ENCODE data around the gene TMEM259. TPM values are rescaled to one million over a fixed set of nuclear protein-coding genes. Genes with fewer than 3 reads are reported as not detected.

The TMEM259 gene
- total and polyA plus RNA-seq, 2 donors (not counting 3 experiments of a cell fraction or from before 2014, with no cell fraction given), result 142 to 297 TPM

DNA sequence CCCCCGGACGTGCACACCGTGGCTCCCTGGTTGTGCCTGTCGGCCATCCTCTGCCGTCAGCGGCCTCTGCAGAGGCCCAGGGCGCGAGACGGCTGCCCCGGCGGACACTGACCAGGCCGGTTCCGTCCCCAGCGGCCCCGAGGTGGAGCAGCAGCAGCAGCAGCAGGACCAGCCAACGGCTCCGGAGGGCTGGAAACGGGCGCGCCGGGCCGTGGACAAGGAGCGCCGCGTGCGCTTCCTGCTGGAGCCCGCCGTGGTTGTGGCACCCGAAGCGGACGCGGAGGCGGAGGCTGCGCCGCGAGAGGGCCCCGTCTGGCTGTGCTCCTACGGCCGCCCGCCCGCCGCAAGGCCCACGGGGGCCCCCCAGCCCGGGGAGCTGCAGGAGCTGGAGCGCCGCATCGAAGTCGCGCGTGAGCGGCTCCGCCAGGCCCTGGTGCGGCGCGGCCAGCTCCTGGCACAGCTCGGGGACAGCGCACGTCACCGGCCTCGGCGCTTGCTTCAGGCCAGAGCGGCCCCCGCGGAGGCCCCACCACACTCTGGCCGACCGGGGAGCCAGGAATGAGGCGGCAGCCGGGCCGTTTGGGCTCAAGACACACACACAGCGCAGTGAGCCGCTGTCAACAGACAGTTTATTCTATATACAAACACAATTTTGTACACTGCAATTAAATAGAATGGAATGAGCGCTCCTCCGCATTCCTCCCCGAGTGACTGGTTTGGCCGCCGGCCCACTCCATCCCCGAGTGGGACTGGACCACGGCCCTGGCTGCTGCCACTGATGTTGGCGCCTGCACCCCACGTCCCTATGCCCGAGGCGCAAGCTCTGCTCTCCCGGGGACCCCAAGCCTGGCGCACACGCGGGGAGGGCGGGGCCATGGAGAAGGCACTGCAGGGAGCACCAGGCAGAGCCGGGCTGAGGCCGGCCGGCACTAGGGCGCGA, 11.6 kb downstream of the TMEM259 start:
- TSS peak; percentile 66 for BruUV-seq (replicated peaks)
- CTCF ChIA-PET, result no interaction called here
- no peak overlapping the region for H3K4me3 ChIP-seq (replicated peaks in 1 of 3; ENCODE audit: insufficient read depth in 1 of 3, low read depth in 1 of 3, low read length in 3 of 3)
- DNase-seq (ENCODE audit: low read depth, low spot score) (no peak), FAIRE-seq (no peak)
- intact Hi-C loops (cut with micrococcal nuclease), result no loop called here
- no peak overlapping the region for H3K4me2 ChIP-seq (ENCODE audit: insufficient read depth, low read length)
- POLR2A ChIA-PET, result no interaction called here
- no peaks in the 10 kb centered on the region for H3K9me1 ChIP-seq (replicated peaks; ENCODE audit: control insufficient read depth, extremely low read depth, insufficient read depth, low read length)
- no peak for TF ChIP-seq MYC (IDR thresholded peaks at IDR 0.05; ENCODE audit: low read depth, low read length)
- TF ChIP-seq GATA2 (IDR thresholded peaks at IDR 0.05; ENCODE audit: insufficient read depth, insufficient read length, low read depth, low read length), result no peak
- no peak for TF ChIP-seq POLR2AphosphoS5 (IDR thresholded peaks at IDR 0.05; ENCODE audit: insufficient read depth, low read depth, low read length)
- TF ChIP-seq, protein P1, sequence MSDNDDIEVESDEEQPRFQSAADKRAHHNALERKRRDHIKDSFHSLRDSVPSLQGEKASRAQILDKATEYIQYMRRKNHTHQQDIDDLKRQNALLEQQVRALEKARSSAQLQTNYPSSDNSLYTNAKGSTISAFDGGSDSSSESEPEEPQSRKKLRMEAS (IDR thresholded peaks at IDR 0.05; ENCODE audit: insufficient read depth, insufficient read length), result no peak
- no peak for TF ChIP-seq FOS (IDR thresholded peaks at IDR 0.05; ENCODE audit: borderline replicate concordance, insufficient read depth, low read length)
- TF ChIP-seq JUN (IDR thresholded peaks at IDR 0.05; ENCODE audit: borderline replicate concordance, insufficient read depth, insufficient read length, low read depth), result no peak
- no peak for TF ChIP-seq EZH2 (IDR thresholded peaks at IDR 0.05; ENCODE audit: borderline replicate concordance, low read depth, low read length, severe bottlenecking)
- TF ChIP-seq POLR2A (IDR thresholded peaks at IDR 0.05; ENCODE audit: low read depth, low read length), result no peak
- H3K9ac ChIP-seq (replicated peaks; ENCODE audit: extremely low read depth, insufficient read depth, low read length), result no peak overlapping the region
- H3K36me3 ChIP-seq (ENCODE audit: control insufficient read depth in 2 of 2, extremely low read depth in 1 of 2, insufficient read depth in 2 of 2, low read length in 2 of 2), result peaks cover 5 to 21% of the 10 kb centered on the region in 2 experiments
- no peaks in the 10 kb centered on the region for H3K27me3 ChIP-seq (ENCODE audit: control insufficient read depth in 2 of 2, insufficient read depth in 2 of 2, low read length in 2 of 2)
- H4K20me1 ChIP-seq (replicated peaks; ENCODE audit: control insufficient read depth, extremely low read depth, insufficient read depth, low read length), result no peaks in the 10 kb centered on the region
- no peaks in the 10 kb centered on the region for H3K4me1 ChIP-seq (ENCODE audit: control insufficient read depth, extremely low read depth, insufficient read depth, low read length)
- no peak overlapping the region for H3K27ac ChIP-seq (ENCODE audit: insufficient read depth, low read depth, low read length)
- H3K79me2 ChIP-seq (ENCODE audit: control insufficient read depth, insufficient read depth, low read length), result peaks cover 12% of the 10 kb centered on the region
- dilution Hi-C loops (cut with MboI; ENCODE audit: extremely low pct_ligation_motif_present, low sequenced_read_pairs), result no loop called here
- H3K9me3 ChIP-seq (replicated peaks; ENCODE audit: control insufficient read depth, insufficient read depth, low read length), result no peaks in the 10 kb centered on the region
- H2AFZ ChIP-seq (ENCODE audit: low read depth, low read length), result no peak overlapping the region
